Left lung (tissue), 14 donors: Measurements from ENCODE around the gene ZNF536. TPM values are rescaled to one million over a fixed set of nuclear protein-coding genes. Genes with fewer than 3 reads are reported as not detected.

Experiments
- ATAC-seq: fragments of 200-7000 bp; cut with Tn5 transposase; one replicate; pipeline ENCODE4 v1.9.1; 2020; ENCODE audit warnings: moderate library complexity
- DNase-seq, 4 donors: peaks; one replicate each; pipeline ENCODE4 v3.0.0-alpha.2; 2013 to 2020
- H3K27ac ChIP-seq, 2 donors: fragments of 200-600 bp; sonication (generic) in 1 of 2; one replicate each; pipeline versions ENCODE4 v1.5.0 to v1.8.0; 2020 to 2021
- H3K27me3 ChIP-seq, 2 donors: fragments of 200-600 bp; sonication (generic) in 1 of 2; one replicate each; pipeline versions ENCODE4 v1.5.0 to v1.8.0; 2020 to 2021
- H3K36me3 ChIP-seq, 2 donors: fragments of 200-600 bp; sonication (generic) in 1 of 2; one replicate each; pipeline versions ENCODE4 v1.5.0 to v1.8.0; 2020 to 2021
- H3K4me1 ChIP-seq, 2 donors: fragments of 200-600 bp; one replicate each; pipeline ENCODE4 v1.8.0; 2021
- H3K4me3 ChIP-seq, 2 donors: fragments of 200-600 bp; sonication (generic) in 1 of 2; one replicate each; pipeline versions ENCODE4 v1.5.0 to v1.8.0; 2020 to 2021; ENCODE audit warnings: mild to moderate bottlenecking in 1 of 2
- H3K9me3 ChIP-seq, 2 donors: fragments of 200-600 bp; sonication (generic) in 1 of 2; one replicate each; pipeline versions ENCODE4 v1.5.0 to v1.8.0; 2020 to 2021
- intact Hi-C, 2 donors: fragments of 100-400 bp; cut with DNase I; formaldehyde crosslinking; loops; one replicate each; pipeline versions ENCODE4 v1.11.2 to v1.14.2; 2022
- long read RNA-seq, 12 donors: library from polyadenylated mRNA in 2 of 12; unstranded in 2 of 12; transcript quantifications; one replicate each; pipeline ENCODE4 v2.0.0 and lab custom pipeline, GENCODE V29; 2019 to 2026
- polyA plus RNA-seq, 6 donors: library from polyadenylated mRNA; unstranded; fragments of 120-200 nt; gene quantifications; one replicate each; pipeline ENCODE4 v1.2.1, GENCODE V29; 2013; ENCODE audit not compliant: insufficient read length in 6 of 6
- total RNA-seq, 2 donors: library from RNA; stranded (reverse); fragmentation: NEBNext Ultra II Directional; extraction: Animal tissue kit (Norgen Biotek cat#: 25700); gene quantifications; one replicate each; pipeline ENCODE4 v1.2.1, GENCODE V29; 2021
- TF ChIP-seq, protein P1 (sequence below), 2 donors: fragments of 200-600 bp; sonication (generic) in 1 of 2; IDR thresholded peaks; one replicate each; pipeline versions ENCODE4 v1.5.0 to v1.8.0; 2021; ENCODE audit warnings: antibody characterized with exemption in 2 of 2
- donor health status: DM: no; HTN: yes; CAD: no.
- donor health status: DM: no; HTN: no; CAD: no.

ZNF536 gene
- under 1 TPM; 0.50 to 0.89 TPM for total RNA-seq
- 1 to 10 TPM; 2.9 to 6.5 (median 4.0) TPM for polyA plus RNA-seq
- long read RNA-seq, donor 1: 0 reads
- long read RNA-seq, donor 2, partial matches to known transcripts: 0 of 2 reads
- long read RNA-seq, donor 2, other reads (novel, unspliced or antisense): 0 of 2 reads
- long read RNA-seq, donor 3: 0 reads
- long read RNA-seq, donor 4: 0 reads
- long read RNA-seq, donor 5: 0 reads
- long read RNA-seq, donor 6: 0 reads
- long read RNA-seq, donor 7: 0 reads
- long read RNA-seq, donor 8, partial matches to known transcripts: 0 of 1 reads
- long read RNA-seq, donor 8, other reads (novel, unspliced or antisense): 0 of 1 reads
- long read RNA-seq, donor 9: 0 reads
- long read RNA-seq, donor 10: 0 reads
- long read RNA-seq, donor 11: 0 reads
- long read RNA-seq, donor 12: 0 reads

DNA sequence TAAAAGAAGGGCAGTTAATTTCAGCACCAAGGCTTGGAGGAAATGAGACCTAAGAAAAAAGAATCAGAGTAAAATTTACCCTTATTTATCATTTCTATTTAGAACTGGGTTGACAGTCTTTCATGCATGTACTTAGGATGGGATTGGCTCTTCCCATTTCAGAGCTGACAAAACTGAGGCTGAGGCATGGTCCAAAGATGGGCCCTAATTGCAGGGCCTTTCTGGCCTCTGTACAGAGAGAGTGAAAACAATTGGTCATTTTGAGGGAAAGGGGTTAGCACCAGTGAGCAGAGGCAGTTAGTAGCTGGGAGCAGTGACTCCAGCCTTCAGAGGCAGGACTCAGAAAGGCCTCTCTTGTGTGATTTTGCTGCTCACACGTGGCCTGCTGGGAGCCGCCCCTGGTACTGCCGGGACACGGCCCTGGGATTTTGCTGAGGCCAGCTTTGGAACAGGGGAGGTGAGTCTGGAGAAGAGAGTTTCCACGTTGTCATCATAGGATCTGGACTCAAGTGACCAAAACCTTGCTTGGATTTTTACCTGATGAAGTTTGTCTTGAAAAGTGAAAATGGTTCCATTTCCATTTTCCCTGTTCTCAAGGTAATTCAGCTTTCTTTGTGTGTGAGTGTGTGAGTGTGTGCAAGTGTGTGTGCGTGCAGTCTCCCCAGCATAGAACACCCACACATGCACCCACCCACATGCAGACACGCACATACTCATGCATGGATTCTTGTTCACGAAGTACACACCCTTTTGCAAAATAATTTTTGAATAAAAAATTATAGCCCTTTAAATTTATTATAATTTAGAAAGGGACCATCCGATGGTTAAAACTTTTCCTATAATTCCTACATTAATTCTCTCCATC lies at the start of gene ZNF536:
TSS of gene ZNF536 (plus strand) at position 425 of the 865 bp plus-strand sequence. CDS start 71,179 bp downstream, outside the sequence.
- no peak within 1 kb of the TSS for H3K4me3 ChIP-seq
- intact Hi-C loops: no loop called here
- TF ChIP-seq, protein P1, sequence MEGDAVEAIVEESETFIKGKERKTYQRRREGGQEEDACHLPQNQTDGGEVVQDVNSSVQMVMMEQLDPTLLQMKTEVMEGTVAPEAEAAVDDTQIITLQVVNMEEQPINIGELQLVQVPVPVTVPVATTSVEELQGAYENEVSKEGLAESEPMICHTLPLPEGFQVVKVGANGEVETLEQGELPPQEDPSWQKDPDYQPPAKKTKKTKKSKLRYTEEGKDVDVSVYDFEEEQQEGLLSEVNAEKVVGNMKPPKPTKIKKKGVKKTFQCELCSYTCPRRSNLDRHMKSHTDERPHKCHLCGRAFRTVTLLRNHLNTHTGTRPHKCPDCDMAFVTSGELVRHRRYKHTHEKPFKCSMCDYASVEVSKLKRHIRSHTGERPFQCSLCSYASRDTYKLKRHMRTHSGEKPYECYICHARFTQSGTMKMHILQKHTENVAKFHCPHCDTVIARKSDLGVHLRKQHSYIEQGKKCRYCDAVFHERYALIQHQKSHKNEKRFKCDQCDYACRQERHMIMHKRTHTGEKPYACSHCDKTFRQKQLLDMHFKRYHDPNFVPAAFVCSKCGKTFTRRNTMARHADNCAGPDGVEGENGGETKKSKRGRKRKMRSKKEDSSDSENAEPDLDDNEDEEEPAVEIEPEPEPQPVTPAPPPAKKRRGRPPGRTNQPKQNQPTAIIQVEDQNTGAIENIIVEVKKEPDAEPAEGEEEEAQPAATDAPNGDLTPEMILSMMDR (IDR thresholded peaks at IDR 0.05): no peak
- no peak for DNase-seq
- no peak for ATAC-seq
- H3K27me3 ChIP-seq: peaks cover 23 to 64% of the 10 kb centered on the region in 2 donors
- H3K27ac ChIP-seq: no peak within 1 kb of the TSS
- H3K9me3 ChIP-seq: no peaks in the 10 kb centered on the region
- H3K4me1 ChIP-seq: no peaks in the 10 kb centered on the region
- no peaks in the 10 kb centered on the region for H3K36me3 ChIP-seq

DNA sequence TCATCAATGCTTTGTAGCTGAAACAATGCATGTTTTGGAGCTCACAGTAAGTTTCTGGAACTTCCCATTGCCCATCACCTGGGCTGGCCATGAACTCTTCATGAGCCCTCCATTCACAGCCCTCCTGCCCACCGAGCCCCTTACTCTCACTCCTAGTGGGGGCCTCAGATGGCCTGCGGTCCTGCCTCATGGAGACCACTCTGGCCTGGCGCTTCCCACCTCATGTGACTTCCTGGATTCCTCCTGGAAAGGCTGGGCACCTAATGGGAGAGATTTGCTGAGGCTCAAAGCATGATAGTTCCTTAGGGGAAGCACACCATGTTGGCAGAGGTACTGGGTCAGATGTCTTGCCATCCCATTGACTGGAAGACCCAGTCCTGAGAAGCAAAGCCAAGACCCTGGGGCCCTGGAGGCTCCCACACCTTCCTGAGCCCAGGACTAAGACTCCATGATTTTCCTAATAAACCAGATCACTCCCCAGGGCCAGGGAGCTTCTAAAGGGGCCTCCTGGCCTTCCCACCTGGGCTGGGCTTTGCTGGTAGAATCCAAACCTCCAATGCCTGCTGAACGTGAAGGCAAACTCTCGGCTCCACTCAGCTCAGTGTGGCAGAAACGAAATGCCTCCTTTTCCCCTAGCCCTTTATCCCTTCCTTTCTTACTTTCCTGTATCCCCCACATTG lies 49.4 kb upstream of the ZNF536 start:
- TF ChIP-seq, protein P1 (IDR thresholded peaks at IDR 0.05): no peak
- H3K27ac ChIP-seq: no peak overlapping the region
- ATAC-seq (no peak), DNase-seq (no peak)
- no peaks in the 10 kb centered on the region for H3K36me3 ChIP-seq
- H3K4me1 ChIP-seq: no peaks in the 10 kb centered on the region
- H3K9me3 ChIP-seq: no peaks in the 10 kb centered on the region
- no peak overlapping the region for H3K4me3 ChIP-seq
- H3K27me3 ChIP-seq: peaks cover 0 to 6% of the 10 kb centered on the region in 2 donors
- intact Hi-C loops: no loop called here

DNA sequence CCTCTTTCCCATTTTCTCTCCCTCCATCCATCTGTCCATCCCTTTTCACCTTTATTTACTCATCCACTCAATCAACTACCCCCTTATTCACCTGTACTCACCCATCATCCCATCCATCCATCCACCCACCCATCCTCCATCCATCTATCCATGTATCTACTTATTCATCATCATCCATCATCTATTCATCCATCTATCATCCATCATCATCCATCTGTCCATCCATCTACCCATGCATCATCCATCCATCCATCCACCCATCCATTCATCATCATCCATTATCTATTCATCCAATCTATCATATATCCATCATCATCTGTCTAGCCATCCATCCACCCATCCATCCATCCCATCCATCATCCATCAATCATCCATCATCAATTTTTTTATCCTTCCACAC lies 48.3 kb upstream of the ZNF536 start:
- intact Hi-C loops: no loop called here
- Histone ChIP-seq H3K4me3 (no peak overlapping the region), H3K9me3 (no peaks in the 10 kb centered on the region), H3K36me3 (no peaks in the 10 kb centered on the region), H3K27me3 (peaks cover 0 to 6% of the 10 kb centered on the region in 2 donors), H3K4me1 (no peaks in the 10 kb centered on the region), H3K27ac (no peak overlapping the region)
- ATAC-seq: no peak
- DNase-seq: no peak
- TF ChIP-seq, protein P1 (IDR thresholded peaks at IDR 0.05): no peak

DNA sequence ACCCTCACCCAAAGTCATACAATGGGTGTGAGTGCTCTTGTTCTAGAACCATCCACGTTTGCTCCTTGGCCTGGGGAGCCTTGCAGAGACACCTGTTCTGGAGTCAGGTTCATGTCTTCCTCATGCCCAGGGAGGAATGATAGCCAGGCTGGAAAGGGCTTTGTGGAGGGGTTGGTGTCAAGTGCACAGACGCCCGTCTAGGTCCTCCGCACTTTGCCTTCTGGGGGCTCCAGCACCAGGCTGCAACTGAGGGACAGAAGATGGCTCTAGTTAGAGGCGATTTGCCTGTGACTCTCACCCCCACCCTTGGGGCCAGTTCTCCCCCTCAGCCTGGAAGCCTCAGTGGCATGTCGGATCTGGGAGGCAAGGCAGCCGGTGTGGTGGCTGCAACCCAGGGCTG lies 47.2 kb upstream of the ZNF536 start:
- Histone ChIP-seq H3K36me3 (no peaks in the 10 kb centered on the region), H3K27me3 (peaks cover 0 to 6% of the 10 kb centered on the region in 2 donors), H3K9me3 (no peaks in the 10 kb centered on the region), H3K4me3 (no peak overlapping the region), H3K27ac (no peak overlapping the region), H3K4me1 (no peaks in the 10 kb centered on the region)
- TF ChIP-seq, protein P1 (IDR thresholded peaks at IDR 0.05): no peak
- intact Hi-C loops: no loop called here
- no peak for DNase-seq
- ATAC-seq: no peak
